Astrocyte (in vitro differentiated cells and primary cell): ENCODE measurements around the gene TAPBP. TPM values are rescaled to one million over a fixed set of nuclear protein-coding genes. Genes with fewer than 3 reads are reported as not detected.
A peak's percentile ranks its signal among the peaks of the same experiment; 100 is the strongest.

Experiments used
- DNase-seq: peaks from one replicate; pipeline ENCODE4 v3.0.0-alpha.2; 2010; ENCODE audit warnings: low read depth
- FAIRE-seq: peaks from 2 replicates; lab custom pipeline; 2011; peaks lifted over from hg19 to GRCh38; lab: Jason Lieb, UNC
- H2AFZ ChIP-seq: 2 replicates; pipeline ENCODE4 v1.6.0; 2012; ENCODE audit warnings: low read depth, low read length, inconsistent platforms
- H3K27ac ChIP-seq: 2 replicates; pipeline ENCODE4 v1.5.1; 2011; ENCODE audit warnings: low read depth, low read length, inconsistent platforms
- H3K27me3 ChIP-seq: 2 replicates; pipeline ENCODE4 v1.6.0; 2011; ENCODE audit warnings: low read length, inconsistent platforms; ENCODE audit not compliant: insufficient read depth
- H3K36me3 ChIP-seq: 2 replicates; pipeline ENCODE4 v1.5.1; 2011; ENCODE audit warnings: low read length, inconsistent platforms; ENCODE audit not compliant: insufficient read depth
- H3K4me1 ChIP-seq: 2 replicates; pipeline ENCODE4 v1.5.1; 2011; ENCODE audit warnings: low read length, inconsistent platforms; ENCODE audit not compliant: insufficient read depth
- H3K4me2 ChIP-seq: 2 replicates; pipeline ENCODE4 v1.6.0; 2012; ENCODE audit warnings: low read length, inconsistent platforms
- H3K4me3 ChIP-seq: 2 replicates; pipeline ENCODE4 v1.5.1; 2011; ENCODE audit warnings: low read depth, mild to moderate bottlenecking, low read length, inconsistent platforms; ENCODE audit not compliant: insufficient read depth
- H3K79me2 ChIP-seq: 2 replicates; pipeline ENCODE4 v1.6.0; 2012; ENCODE audit warnings: mild to moderate bottlenecking, low read length, inconsistent platforms; ENCODE audit not compliant: insufficient read depth
- H3K9ac ChIP-seq: 2 replicates; pipeline ENCODE4 v1.6.0; 2012; ENCODE audit warnings: mild to moderate bottlenecking, low read length, inconsistent platforms
- H3K9me3 ChIP-seq: 2 replicates; pipeline ENCODE4 v1.5.1; 2012; ENCODE audit warnings: low read depth, mild to moderate bottlenecking, low read length, inconsistent platforms; ENCODE audit not compliant: insufficient read depth
- H4K20me1 ChIP-seq: 2 replicates; pipeline ENCODE4 v1.6.0; 2012; ENCODE audit warnings: low read length, inconsistent platforms; ENCODE audit not compliant: insufficient read depth
- H3K27ac Mint-ChIP-seq: one replicate; pipeline ENCODE4 v1.8.0; 2021; ENCODE audit warnings: mild to moderate bottlenecking, mixed read lengths; ENCODE audit not compliant: unreplicated experiment
- H3K27me3 Mint-ChIP-seq: one replicate; pipeline ENCODE4 v1.8.0; 2021; ENCODE audit warnings: low read depth, mixed read lengths; ENCODE audit not compliant: unreplicated experiment
- H3K36me3 Mint-ChIP-seq: one replicate; pipeline ENCODE4 v1.8.0; 2021; ENCODE audit warnings: low read depth, mixed read lengths; ENCODE audit not compliant: unreplicated experiment
- H3K4me1 Mint-ChIP-seq: one replicate; pipeline ENCODE4 v1.8.0; 2021; ENCODE audit warnings: low read depth, mixed read lengths; ENCODE audit not compliant: unreplicated experiment
- H3K4me3 Mint-ChIP-seq: one replicate; pipeline ENCODE4 v1.8.0; 2021; ENCODE audit warnings: mild to moderate bottlenecking, moderate library complexity, mixed read lengths; ENCODE audit not compliant: unreplicated experiment
- H3K9me3 Mint-ChIP-seq: one replicate; pipeline ENCODE4 v1.8.0; 2021; ENCODE audit warnings: mild to moderate bottlenecking, mixed read lengths; ENCODE audit not compliant: unreplicated experiment
- EZH2 ChIP-seq: IDR thresholded peaks from 2 replicates; pipeline ENCODE4 v1.6.1; 2012; ENCODE audit warnings: mild to moderate bottlenecking, low read length, inconsistent platforms; ENCODE audit not compliant: insufficient read depth
- total RNA-seq: library from RNA; stranded (reverse); gene quantifications from 2 replicates; pipeline ENCODE4 v1.2.1, GENCODE V29; 2021
- TF ChIP-seq, protein P1 (sequence below): IDR thresholded peaks from 2 replicates; pipeline ENCODE4 v1.5.1; 2011; ENCODE audit warnings: low read depth, mild to moderate bottlenecking, inconsistent platforms, low read length, moderate library complexity; ENCODE audit not compliant: insufficient read depth

The TAPBP gene
- total RNA-seq, 1 donor from 2014 or later: 128 TPM

DNA sequence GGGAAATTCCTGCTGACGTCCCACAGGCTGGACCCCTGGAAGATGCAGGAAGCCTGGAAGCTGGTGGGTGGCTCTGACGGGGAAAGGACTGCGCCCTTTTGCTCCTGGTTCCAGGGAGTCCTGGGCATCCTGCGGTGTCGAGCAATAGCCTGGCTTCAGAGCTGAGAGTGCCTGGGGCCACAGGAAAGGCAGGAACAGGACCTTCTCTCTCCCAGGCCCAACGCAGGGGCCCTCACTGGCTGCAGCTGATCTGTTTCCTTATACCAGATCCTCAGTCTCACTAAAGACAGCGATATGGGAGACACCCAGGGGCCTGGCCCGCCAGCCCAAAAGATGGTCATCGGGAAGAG is 35.5 kb downstream of the TAPBP start:
- H3K4me1 Mint-ChIP-seq: peaks cover 26% of the 10 kb centered on the region
- Histone ChIP-seq H3K9ac (no peak overlapping the region), H3K4me3 (no peak overlapping the region), H3K4me1 (peaks cover 41% of the 10 kb centered on the region), H3K4me2 (no peak overlapping the region), H3K9me3 (no peaks in the 10 kb centered on the region), H3K79me2 (peaks cover 27% of the 10 kb centered on the region), H3K27ac (no peak overlapping the region), H3K27me3 (no peaks in the 10 kb centered on the region), H3K36me3 (peaks cover 37% of the 10 kb centered on the region), H2AFZ (no peak overlapping the region), H4K20me1 (peaks cover 71% of the 10 kb centered on the region)
- no peak overlapping the region for H3K27ac Mint-ChIP-seq
- TF ChIP-seq, protein P1, sequence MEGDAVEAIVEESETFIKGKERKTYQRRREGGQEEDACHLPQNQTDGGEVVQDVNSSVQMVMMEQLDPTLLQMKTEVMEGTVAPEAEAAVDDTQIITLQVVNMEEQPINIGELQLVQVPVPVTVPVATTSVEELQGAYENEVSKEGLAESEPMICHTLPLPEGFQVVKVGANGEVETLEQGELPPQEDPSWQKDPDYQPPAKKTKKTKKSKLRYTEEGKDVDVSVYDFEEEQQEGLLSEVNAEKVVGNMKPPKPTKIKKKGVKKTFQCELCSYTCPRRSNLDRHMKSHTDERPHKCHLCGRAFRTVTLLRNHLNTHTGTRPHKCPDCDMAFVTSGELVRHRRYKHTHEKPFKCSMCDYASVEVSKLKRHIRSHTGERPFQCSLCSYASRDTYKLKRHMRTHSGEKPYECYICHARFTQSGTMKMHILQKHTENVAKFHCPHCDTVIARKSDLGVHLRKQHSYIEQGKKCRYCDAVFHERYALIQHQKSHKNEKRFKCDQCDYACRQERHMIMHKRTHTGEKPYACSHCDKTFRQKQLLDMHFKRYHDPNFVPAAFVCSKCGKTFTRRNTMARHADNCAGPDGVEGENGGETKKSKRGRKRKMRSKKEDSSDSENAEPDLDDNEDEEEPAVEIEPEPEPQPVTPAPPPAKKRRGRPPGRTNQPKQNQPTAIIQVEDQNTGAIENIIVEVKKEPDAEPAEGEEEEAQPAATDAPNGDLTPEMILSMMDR: no peak
- no peak for TF ChIP-seq EZH2
- H3K27me3 Mint-ChIP-seq: no peaks in the 10 kb centered on the region
- peak overlapping the region; percentile 50 for H3K4me3 Mint-ChIP-seq
- H3K36me3 Mint-ChIP-seq: peaks cover 25% of the 10 kb centered on the region
- no peak for DNase-seq
- no peaks in the 10 kb centered on the region for H3K9me3 Mint-ChIP-seq
- no peak for FAIRE-seq

DNA sequence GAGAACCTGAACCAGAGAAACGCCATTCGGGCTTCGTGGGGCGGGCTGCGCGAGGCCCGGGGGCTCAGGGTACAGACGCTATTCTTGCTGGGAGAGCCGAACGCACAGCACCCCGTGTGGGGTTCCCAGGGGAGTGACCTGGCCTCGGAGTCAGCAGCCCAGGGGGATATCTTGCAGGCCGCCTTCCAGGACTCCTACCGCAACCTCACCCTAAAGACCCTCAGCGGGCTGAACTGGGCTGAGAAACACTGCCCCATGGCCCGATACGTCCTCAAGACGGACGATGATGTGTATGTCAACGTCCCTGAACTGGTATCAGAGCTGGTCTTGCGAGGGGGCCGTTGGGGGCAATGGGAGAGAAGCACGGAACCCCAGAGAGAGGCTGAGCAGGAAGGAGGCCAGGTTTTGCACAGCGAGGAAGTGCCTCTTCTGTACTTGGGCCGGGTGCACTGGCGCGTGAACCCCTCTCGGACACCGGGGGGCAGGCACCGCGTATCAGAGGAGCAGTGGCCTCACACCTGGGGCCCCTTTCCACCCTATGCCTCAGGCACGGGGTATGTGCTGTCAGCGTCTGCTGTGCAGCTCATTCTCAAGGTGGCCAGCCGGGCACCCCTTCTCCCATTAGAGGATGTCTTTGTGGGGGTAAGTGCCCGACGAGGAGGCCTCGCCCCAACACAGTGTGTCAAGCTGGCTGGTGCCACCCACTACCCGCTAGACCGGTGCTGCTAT is 36.1 kb downstream of the TAPBP start:
- peak overlapping the region; percentile 95 for H3K4me2 ChIP-seq
- H3K27ac ChIP-seq: no peak overlapping the region
- peaks cover 33% of the 10 kb centered on the region for H3K79me2 ChIP-seq
- H3K9ac ChIP-seq: peak overlapping the region; percentile 66
- Mint-ChIP-seq H3K27ac (peak overlapping the region; percentile 85), H3K4me3 (peak overlapping the region; percentile 81), H3K36me3 (peaks cover 26% of the 10 kb centered on the region), H3K27me3 (no peaks in the 10 kb centered on the region), H3K9me3 (no peaks in the 10 kb centered on the region), H3K4me1 (peaks cover 26% of the 10 kb centered on the region)
- peak overlapping the region; percentile 54 for H3K4me3 ChIP-seq
- H3K36me3 ChIP-seq: peaks cover 42% of the 10 kb centered on the region
- no peaks in the 10 kb centered on the region for H3K27me3 ChIP-seq
- FAIRE-seq (no peak), DNase-seq (no peak)
- H4K20me1 ChIP-seq: peaks cover 77% of the 10 kb centered on the region
- no peak overlapping the region for H2AFZ ChIP-seq
- TF ChIP-seq, protein P1: no peak
- no peak for TF ChIP-seq EZH2
- no peaks in the 10 kb centered on the region for H3K9me3 ChIP-seq
- H3K4me1 ChIP-seq: peaks cover 46% of the 10 kb centered on the region
